ENCODE measurements around the gene CPA1. TPM values are rescaled to one million over a fixed set of nuclear protein-coding genes. Genes with fewer than 3 reads are reported as not detected.
A peak's percentile ranks its signal among the peaks of the same experiment; 100 is the strongest.

Gene CPA1
- total RNA-seq, 1 experiment from 2014 or later: not detected

DNA sequence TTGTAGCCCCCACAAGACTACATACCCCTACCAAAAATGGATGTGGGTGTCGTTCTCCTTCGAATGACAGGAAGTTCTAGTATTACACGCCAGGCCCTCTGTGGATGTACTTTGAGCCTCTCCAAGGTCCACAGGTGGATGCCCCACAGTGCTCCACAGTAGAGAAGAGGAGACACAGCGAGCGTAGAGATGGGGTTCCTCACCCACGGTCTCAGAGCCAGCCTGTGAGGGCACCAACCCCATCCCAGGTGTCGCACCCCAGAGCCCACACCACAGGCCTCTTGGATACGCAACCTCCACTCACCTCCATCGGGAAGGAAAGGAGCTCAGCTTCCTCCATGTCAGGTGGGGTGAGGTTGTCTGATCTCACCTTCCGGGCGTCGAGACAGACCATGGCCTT lies 33.4 kb upstream of the CPA1 start:
- H3K4me1 ChIP-seq: peaks cover 34% of the 10 kb centered on the region
- H3K36me3 ChIP-seq (ENCODE audit: control insufficient read depth, insufficient read depth, low read length): no peaks in the 10 kb centered on the region
- peaks cover 5% of the 10 kb centered on the region; the same call in 1 of the 2 replicates for H3K9me3 ChIP-seq
- peaks cover 27% of the 10 kb centered on the region for H3K4me1 Mint-ChIP-seq (ENCODE audit: low read depth, unreplicated experiment)
- intact Hi-C loops (cut with micrococcal nuclease; ENCODE audit: unreplicated experiment): no loop called here
- TF ChIP-seq, protein P1, sequence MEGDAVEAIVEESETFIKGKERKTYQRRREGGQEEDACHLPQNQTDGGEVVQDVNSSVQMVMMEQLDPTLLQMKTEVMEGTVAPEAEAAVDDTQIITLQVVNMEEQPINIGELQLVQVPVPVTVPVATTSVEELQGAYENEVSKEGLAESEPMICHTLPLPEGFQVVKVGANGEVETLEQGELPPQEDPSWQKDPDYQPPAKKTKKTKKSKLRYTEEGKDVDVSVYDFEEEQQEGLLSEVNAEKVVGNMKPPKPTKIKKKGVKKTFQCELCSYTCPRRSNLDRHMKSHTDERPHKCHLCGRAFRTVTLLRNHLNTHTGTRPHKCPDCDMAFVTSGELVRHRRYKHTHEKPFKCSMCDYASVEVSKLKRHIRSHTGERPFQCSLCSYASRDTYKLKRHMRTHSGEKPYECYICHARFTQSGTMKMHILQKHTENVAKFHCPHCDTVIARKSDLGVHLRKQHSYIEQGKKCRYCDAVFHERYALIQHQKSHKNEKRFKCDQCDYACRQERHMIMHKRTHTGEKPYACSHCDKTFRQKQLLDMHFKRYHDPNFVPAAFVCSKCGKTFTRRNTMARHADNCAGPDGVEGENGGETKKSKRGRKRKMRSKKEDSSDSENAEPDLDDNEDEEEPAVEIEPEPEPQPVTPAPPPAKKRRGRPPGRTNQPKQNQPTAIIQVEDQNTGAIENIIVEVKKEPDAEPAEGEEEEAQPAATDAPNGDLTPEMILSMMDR (IDR thresholded peaks at IDR 0.05; ENCODE audit: insufficient read depth in 1 of 2, low read depth in 1 of 2, low read length in 1 of 2, severe bottlenecking in 1 of 2, unreplicated experiment in 1 of 2): no peak
- H3K27ac Mint-ChIP-seq (ENCODE audit: unreplicated experiment): peak overlapping the region; percentile 39
- H3K27me3 ChIP-seq (replicated peaks; ENCODE audit: control insufficient read depth, insufficient read depth, low read length): no peaks in the 10 kb centered on the region
- H3K36me3 Mint-ChIP-seq (ENCODE audit: insufficient read depth, unreplicated experiment): no peaks in the 10 kb centered on the region
- POLR2A ChIA-PET: no interaction called here
- H3K9me3 Mint-ChIP-seq (ENCODE audit: unreplicated experiment): no peaks in the 10 kb centered on the region
- BruUV-seq (replicated peaks): no TSS peak
- CTCF ChIA-PET: no interaction called here
- no peak for DNase-seq
- no peaks in the 10 kb centered on the region for H3K27me3 Mint-ChIP-seq (ENCODE audit: insufficient read depth, unreplicated experiment)
- H3K4me3 Mint-ChIP-seq (ENCODE audit: unreplicated experiment): no peak overlapping the region
- H3K4me3 ChIP-seq (ENCODE audit: low read depth, low read length): no peak overlapping the region

DNA sequence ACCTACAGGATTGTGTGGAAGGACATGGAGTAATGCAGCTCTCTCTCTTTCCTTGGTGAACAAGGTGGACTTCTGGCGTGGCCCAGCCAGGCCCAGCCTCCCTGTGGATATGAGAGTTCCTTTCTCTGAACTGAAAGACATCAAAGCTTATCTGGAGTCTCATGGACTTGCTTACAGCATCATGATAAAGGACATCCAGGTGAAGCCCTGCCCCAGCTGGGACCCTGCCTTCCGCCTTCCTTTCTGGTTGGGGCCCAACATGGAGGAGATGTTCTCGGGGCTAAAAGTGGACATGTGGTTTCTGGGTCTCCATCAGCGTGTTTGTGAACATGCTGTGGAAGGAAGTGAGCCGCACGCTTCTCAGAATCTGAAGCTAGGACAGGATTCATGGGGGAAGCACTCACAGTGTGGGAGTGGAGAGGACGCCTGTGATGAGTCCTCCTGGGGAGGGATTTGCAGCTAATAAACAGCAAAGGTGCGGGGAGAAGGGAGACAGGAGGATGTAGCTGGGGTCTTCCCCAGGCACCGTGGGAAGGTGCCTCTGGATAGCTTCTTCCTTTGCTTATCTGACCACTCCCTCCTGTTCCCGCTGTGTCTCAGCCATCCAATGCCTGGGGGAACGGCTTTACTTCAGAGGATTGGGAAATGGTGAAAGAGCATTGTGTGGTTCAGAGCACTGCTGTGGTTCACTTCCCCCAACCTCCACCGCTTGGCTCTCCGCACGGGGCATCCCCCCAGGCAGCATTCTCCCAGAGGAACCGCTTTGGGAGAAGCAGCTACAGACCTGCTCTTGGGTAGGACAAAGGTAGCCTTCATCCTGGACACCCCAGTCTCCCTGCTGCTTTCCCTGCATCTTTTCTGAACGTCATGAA lies 30.1 kb upstream of the CPA1 start:
- peak in 1 of 2 experiments; percentile 63 for DNase-seq
- intact Hi-C loops (cut with micrococcal nuclease; ENCODE audit: unreplicated experiment): no loop called here
- no TSS peak for BruUV-seq (replicated peaks)
- CTCF ChIA-PET: no interaction called here
- Histone ChIP-seq H3K9me3 (no peaks in the 10 kb centered on the region), H3K4me1 (peaks cover 26% of the 10 kb centered on the region), H3K4me3 (ENCODE audit: low read depth, low read length) (no peak overlapping the region), H3K36me3 (ENCODE audit: control insufficient read depth, insufficient read depth, low read length) (no peaks in the 10 kb centered on the region), H3K27me3 (replicated peaks; ENCODE audit: control insufficient read depth, insufficient read depth, low read length) (no peaks in the 10 kb centered on the region)
- Mint-ChIP-seq H3K4me3 (ENCODE audit: unreplicated experiment) (no peak overlapping the region), H3K27me3 (ENCODE audit: insufficient read depth, unreplicated experiment) (no peaks in the 10 kb centered on the region), H3K27ac (ENCODE audit: unreplicated experiment) (no peak overlapping the region), H3K4me1 (ENCODE audit: low read depth, unreplicated experiment) (peaks cover 23% of the 10 kb centered on the region), H3K9me3 (ENCODE audit: unreplicated experiment) (no peaks in the 10 kb centered on the region), H3K36me3 (ENCODE audit: insufficient read depth, unreplicated experiment) (peaks cover 5% of the 10 kb centered on the region)
- TF ChIP-seq, protein P1 (IDR thresholded peaks at IDR 0.05; ENCODE audit: insufficient read depth in 1 of 2, low read depth in 1 of 2, low read length in 1 of 2, severe bottlenecking in 1 of 2, unreplicated experiment in 1 of 2): no peak
- POLR2A ChIA-PET: interaction anchor here (0.6 kb wide), 1 partner anchor 280 kb away, joined by 4 read pairs; the partner anchor contains the start of gene KLHDC10

DNA sequence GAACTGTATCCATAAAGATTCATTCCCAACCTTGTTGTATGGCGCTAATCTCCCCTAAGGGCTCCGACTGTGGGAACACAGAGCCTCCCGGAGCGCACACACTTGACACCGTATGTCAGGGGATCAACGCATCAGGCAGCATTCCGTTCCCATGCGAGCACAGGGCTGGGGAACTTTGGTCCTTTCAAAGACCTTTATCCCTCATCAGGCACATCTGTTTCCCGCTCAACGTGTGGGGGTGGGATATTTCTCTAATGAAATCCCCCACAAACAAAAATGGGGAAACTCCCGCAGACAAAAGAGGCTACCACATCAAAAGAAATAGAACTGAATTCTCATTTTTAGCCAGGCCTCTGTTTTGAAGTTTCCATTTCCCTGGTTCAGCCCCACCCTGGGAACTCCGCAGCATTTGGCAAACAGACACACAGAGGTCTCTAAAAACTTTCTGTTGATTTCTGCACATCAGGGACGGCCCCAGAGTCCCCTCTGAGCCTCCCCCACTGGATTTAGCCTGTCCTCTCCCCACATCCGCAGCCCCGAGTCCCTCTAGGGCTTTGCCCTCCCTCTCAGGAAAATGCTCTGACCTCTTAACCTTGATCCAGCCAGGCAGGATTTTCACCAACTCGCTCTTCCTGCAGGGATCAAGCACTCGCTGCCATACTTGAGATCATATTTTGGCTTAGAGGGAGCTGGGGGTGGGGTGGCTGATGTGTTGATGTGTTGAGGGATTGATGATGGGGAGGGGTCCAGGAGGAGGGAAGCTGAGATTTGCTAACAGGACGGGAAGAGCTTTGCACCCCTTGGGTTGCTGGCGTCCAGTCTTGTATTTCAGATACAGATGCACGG lies 29.1 kb upstream of the CPA1 start:
- H3K27ac Mint-ChIP-seq (ENCODE audit: unreplicated experiment): peak overlapping the region; percentile 20
- ChIA-PET POLR2A (no interaction called here), CTCF (no interaction called here)
- Histone ChIP-seq H3K27me3 (replicated peaks; ENCODE audit: control insufficient read depth, insufficient read depth, low read length) (no peaks in the 10 kb centered on the region), H3K4me3 (ENCODE audit: low read depth, low read length) (no peak overlapping the region), H3K36me3 (ENCODE audit: control insufficient read depth, insufficient read depth, low read length) (no peaks in the 10 kb centered on the region), H3K9me3 (no peaks in the 10 kb centered on the region), H3K4me1 (peaks cover 36% of the 10 kb centered on the region)
- no peaks in the 10 kb centered on the region for H3K27me3 Mint-ChIP-seq (ENCODE audit: insufficient read depth, unreplicated experiment)
- TF ChIP-seq, protein P1 (IDR thresholded peaks at IDR 0.05; ENCODE audit: insufficient read depth in 1 of 2, low read depth in 1 of 2, low read length in 1 of 2, severe bottlenecking in 1 of 2, unreplicated experiment in 1 of 2): no peak
- DNase-seq: no peak
- no peaks in the 10 kb centered on the region for H3K9me3 Mint-ChIP-seq (ENCODE audit: unreplicated experiment)
- no peak overlapping the region for H3K4me3 Mint-ChIP-seq (ENCODE audit: unreplicated experiment)
- peaks cover 23% of the 10 kb centered on the region for H3K4me1 Mint-ChIP-seq (ENCODE audit: low read depth, unreplicated experiment)
- H3K36me3 Mint-ChIP-seq (ENCODE audit: insufficient read depth, unreplicated experiment): peaks cover 5% of the 10 kb centered on the region
- BruUV-seq (replicated peaks): no TSS peak
- intact Hi-C loops (cut with micrococcal nuclease; ENCODE audit: unreplicated experiment): no loop called here
